Nephron (organoid): ENCODE measurements around the gene XRCC5.
A peak's percentile ranks its signal among the peaks of the same experiment; 100 is the strongest.

Experiments used
- H3K27ac Mint-ChIP-seq, 3 experiments: 2 replicates each; pipeline ENCODE4 v1.8.0; 2020; ENCODE audit warnings: mixed read lengths in 3 of 3, mild to moderate bottlenecking in 2 of 3, moderate library complexity in 1 of 3
- H3K27me3 Mint-ChIP-seq: 2 replicates; pipeline ENCODE4 v1.8.0; 2021; ENCODE audit warnings: low read depth, mild to moderate bottlenecking, moderate library complexity, mixed read lengths
- H3K36me3 Mint-ChIP-seq: 2 replicates; pipeline ENCODE4 v1.8.0; 2020; ENCODE audit warnings: low read depth, mixed read lengths
- H3K4me1 Mint-ChIP-seq: 2 replicates; pipeline ENCODE4 v1.8.0; 2020; ENCODE audit warnings: mixed read lengths
- H3K4me3 Mint-ChIP-seq, 3 experiments: 2 replicates each; pipeline ENCODE4 v1.8.0; 2020; ENCODE audit warnings: mild to moderate bottlenecking in 3 of 3, mixed read lengths in 3 of 3, moderate library complexity in 2 of 3
- H3K9me3 Mint-ChIP-seq: 2 replicates; pipeline ENCODE4 v1.8.0; 2020; ENCODE audit warnings: mixed read lengths
- CTCF ChIP-seq, 3 experiments: fragments of 200-600 bp; sonication (generic); IDR thresholded peaks; one replicate each; pipeline ENCODE4 v1.5.0; 2021; ENCODE audit warnings: antibody characterized with exemption in 3 of 3; ENCODE audit not compliant: unreplicated experiment in 3 of 3

Gene XRCC5

DNA sequence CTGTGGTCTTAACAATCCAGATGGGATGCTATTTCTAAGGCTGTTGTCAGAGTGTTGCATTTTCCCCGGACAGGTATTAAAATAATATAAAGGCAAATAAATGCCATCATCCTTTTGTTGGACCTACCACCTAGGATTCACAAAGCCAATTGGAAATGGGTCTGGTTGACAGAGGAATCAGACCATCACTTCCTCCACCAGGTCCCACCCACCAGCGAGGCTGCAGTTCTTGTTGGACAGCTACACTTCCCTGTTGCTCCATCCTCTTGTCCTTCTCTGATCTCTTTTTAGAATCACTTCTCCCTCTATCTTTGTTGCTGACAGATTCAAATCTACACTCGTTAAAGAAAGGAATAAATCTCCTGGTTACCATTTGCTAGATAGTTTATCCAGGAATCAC is 26.3 kb upstream of the XRCC5 start:
- H3K4me1 Mint-ChIP-seq = peaks cover 43% of the 10 kb centered on the region

DNA sequence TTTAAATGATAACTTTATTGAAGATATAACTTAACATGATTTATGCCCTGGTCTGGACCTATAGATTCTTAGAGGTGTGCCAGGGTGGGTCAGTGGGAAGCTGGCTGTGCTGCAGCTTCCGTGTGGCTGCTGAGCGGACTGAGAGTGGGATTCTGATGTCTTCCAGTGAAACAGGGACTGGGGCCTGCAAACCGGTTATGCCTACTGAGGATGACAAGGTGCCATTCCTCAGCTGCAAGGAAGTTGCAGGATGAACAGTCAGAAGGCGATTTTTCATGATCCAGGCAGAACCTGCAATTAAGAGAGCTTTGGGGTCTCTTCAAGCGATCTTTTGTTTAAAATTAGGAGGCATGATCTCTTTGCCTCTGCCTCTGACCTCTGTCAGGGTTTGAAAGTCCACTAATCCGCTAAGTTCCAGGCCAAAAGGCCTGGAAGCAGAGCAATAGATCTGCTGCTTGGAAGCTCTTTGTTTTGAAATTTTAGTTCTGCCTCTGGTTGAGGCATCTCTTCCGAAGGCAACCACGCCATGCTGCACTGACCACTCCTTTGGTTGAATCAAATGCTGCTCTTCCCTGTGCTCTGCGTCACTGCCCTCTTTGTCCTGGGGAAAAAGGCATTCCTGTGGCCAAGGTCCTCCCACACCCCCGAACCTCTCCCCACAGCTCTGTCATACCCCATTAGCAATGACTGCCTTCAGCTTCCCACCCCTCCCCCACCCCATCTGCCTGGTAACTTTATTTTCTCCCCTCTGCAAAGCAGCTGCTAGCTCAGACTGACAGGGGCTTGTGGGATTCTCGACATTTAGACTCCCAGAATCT is 25.5 kb upstream of the XRCC5 start:
- no peaks in the 10 kb centered on the region for H3K36me3 Mint-ChIP-seq
- peak overlapping the region; percentile 92 to 98 (median 92) for H3K27ac Mint-ChIP-seq
- peak overlapping the region; percentile 90 to 97 (median 93) for H3K4me3 Mint-ChIP-seq
- no peak for TF ChIP-seq CTCF (IDR thresholded peaks at IDR 0.05; ENCODE audit: unreplicated experiment in 3 of 3)
- H3K27me3 Mint-ChIP-seq = peaks cover 9% of the 10 kb centered on the region
- peaks cover 43% of the 10 kb centered on the region for H3K4me1 Mint-ChIP-seq
- no peaks in the 10 kb centered on the region for H3K9me3 Mint-ChIP-seq

More for the DNA sequence above, 26.3 kb upstream of the XRCC5 start:
- Mint-ChIP-seq H3K27me3 (peaks cover 9% of the 10 kb centered on the region), H3K27ac (peak overlapping the region; percentile 92 to 98 (median 92)), H3K4me3 (peak overlapping the region; percentile 90 to 97 (median 93)), H3K9me3 (no peaks in the 10 kb centered on the region), H3K36me3 (no peaks in the 10 kb centered on the region)
- no peak for TF ChIP-seq CTCF (IDR thresholded peaks at IDR 0.05; ENCODE audit: unreplicated experiment in 3 of 3)

GRCh38 chr2:216084547-216084946 is 24.6 kb upstream of the XRCC5 start:
- H3K4me3 Mint-ChIP-seq = peak overlapping the region; percentile 90 to 97 (median 93)
- H3K4me1 Mint-ChIP-seq = peaks cover 43% of the 10 kb centered on the region
- TF ChIP-seq CTCF (IDR thresholded peaks at IDR 0.05; ENCODE audit: unreplicated experiment in 3 of 3) = no peak
- peaks cover 9% of the 10 kb centered on the region for H3K27me3 Mint-ChIP-seq
- H3K9me3 Mint-ChIP-seq = no peaks in the 10 kb centered on the region
- H3K36me3 Mint-ChIP-seq = peaks cover 4% of the 10 kb centered on the region
- H3K27ac Mint-ChIP-seq = peak overlapping the region; percentile 92 to 98 (median 92)

- H3K27me3 Mint-ChIP-seq = peaks cover 12% of the 10 kb centered on the region
- no peak for TF ChIP-seq CTCF (IDR thresholded peaks at IDR 0.05; ENCODE audit: unreplicated experiment in 3 of 3)
- peaks cover 40% of the 10 kb centered on the region for H3K4me1 Mint-ChIP-seq
Observed at GRCh38 chr2:216086207-216086893, 22.8 kb upstream of the XRCC5 start.

GRCh38 chr2:216090369-216090786 is 18.8 kb upstream of the XRCC5 start:
- no peaks in the 10 kb centered on the region for H3K9me3 Mint-ChIP-seq
- H3K36me3 Mint-ChIP-seq = peaks cover 4% of the 10 kb centered on the region
- H3K27me3 Mint-ChIP-seq = peaks cover 3% of the 10 kb centered on the region
- H3K4me1 Mint-ChIP-seq = peaks cover 5% of the 10 kb centered on the region
- no peak overlapping the region for H3K27ac Mint-ChIP-seq
- no peak for TF ChIP-seq CTCF (IDR thresholded peaks at IDR 0.05; ENCODE audit: unreplicated experiment in 3 of 3)
- H3K4me3 Mint-ChIP-seq = no peak overlapping the region

More at GRCh38 chr2:216086207-216086893, 22.8 kb upstream of the XRCC5 start:
- peaks cover 4% of the 10 kb centered on the region for H3K36me3 Mint-ChIP-seq
- H3K9me3 Mint-ChIP-seq = no peaks in the 10 kb centered on the region
- H3K4me3 Mint-ChIP-seq = no peak overlapping the region
- peak overlapping the region; percentile 17 to 62 (median 28) for H3K27ac Mint-ChIP-seq
